Right ventricle myocardium superior (tissue), 1 donor: Measurements from ENCODE around the gene BACH2. TPM values are rescaled to one million over a fixed set of nuclear protein-coding genes. Genes with fewer than 3 reads are reported as not detected.
"Not testable (repeated sequence)": the region's sequence is repeated elsewhere in the genome, so short reads cannot be mapped to it uniquely, and the experiment has no call there.

Source experiments
- ATAC-seq: fragments of 200-7000 bp; cut with Tn5 transposase; one replicate; pipeline ENCODE4 v1.9.1; 2020; ENCODE audit warnings: mild to moderate bottlenecking; ENCODE audit not compliant: poor library complexity
- DNase-seq: peaks from one replicate; pipeline ENCODE4 v3.0.0-alpha.2; 2020
- intact Hi-C: fragments of 100-400 bp; cut with DNase I; formaldehyde crosslinking; loops from one replicate; pipeline ENCODE4 v1.11.2; 2022
- total RNA-seq: library from RNA; stranded (reverse); fragmentation: NEBNext Ultra II Directional; extraction: Animal tissue kit (Norgen Biotek cat#: 25700); gene quantifications from one replicate; pipeline ENCODE4 v1.2.1, GENCODE V29; 2021
- donor health status: DM: no; HTN: yes; CAD: no; lungs with severe emphysema.

BACH2 gene
- total RNA-seq, 1 donor from 2014 or later, result 1.9 TPM

GRCh38 chr6:90286884-90287488, 9.7 kb downstream of the BACH2 start:
- DNase-seq (no peak), ATAC-seq (no peak)
- intact Hi-C loops, result no loop called here

GRCh38 chr6:90285611-90286381, 10.8 kb downstream of the BACH2 start:
- intact Hi-C loops, result no loop called here
- ATAC-seq, result peak; percentile 99
- DNase-seq, result peak; percentile 91

DNA sequence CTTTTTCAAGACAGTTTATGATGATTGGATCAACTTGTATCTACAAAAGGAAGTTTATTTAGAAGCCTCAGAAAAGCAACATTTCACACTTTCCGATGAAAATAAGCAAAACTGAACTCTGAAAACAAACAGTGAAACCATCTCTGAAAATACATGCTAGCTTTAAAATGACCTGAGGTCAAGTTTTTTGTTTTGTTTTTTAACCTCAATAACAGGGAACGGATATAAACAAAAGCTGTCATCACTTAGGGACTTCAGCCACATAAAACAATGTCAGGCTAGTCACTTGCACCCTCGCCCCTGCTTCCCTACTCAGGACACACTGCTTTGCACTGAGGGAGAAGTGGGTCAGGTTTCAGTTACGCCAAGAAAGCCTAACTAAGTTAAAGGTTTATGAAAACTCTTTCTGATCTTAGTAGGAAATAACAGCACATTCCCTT, 11.6 kb downstream of the BACH2 start:
- DNase-seq (no peak), ATAC-seq (peak; percentile 47)
- intact Hi-C loops, result no loop called here

DNA sequence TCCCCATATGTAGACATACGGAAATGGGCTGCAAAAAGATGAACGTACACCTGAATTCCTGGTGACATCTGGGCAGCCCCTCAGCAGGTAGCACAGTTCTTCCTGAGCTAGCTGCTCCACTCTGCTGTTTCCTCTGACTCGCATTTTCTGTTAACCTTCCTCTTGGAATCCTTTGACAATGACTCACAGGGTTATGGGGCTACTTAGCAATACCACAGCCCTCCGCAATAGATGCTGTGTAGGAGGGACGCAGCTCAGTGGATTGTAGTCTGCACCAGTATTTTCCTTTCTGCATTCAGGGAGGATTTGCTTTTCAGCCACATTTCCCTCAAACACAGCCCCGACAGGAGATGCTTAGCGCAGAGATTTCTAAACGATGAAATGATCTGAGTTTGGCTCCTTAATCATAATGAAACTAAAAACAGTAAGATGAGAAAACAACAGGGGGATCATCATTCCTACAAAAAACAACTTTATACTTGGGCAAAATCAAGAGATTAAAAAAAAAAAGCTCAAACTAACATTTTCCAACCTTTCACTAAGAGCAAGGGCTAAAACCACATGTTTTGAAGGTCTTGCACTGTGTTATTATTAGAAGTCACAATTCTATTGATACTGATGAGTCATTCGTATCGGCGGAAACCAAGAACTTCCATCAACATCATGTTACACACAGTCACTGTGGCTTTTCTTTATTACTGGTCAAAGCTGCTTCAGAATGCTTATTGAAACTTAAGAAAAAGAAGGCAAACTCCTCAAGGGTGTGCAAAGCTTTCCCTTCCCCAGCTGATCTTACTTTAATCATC, 12.2 kb downstream of the BACH2 start:
- intact Hi-C loops, result no loop called here
- peak; percentile 56 for ATAC-seq

DNA sequence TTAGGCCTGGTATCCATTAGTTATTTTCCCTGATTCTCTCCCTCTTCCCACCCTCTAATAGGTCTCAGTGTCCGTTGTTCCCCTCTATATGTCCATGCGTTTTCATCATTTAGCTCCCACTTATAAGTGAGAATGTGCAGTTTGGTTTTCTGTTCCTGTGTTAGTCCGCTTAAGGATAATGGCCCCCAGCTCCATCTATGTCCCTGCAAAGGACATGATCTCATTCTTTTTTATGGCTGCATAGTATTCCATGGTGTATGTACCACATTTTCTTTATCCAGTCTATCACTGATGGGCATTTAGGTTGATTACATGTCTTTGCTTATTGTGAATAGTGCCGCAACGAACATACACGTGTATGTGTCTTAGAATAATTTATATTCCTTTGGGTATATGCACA, 14.4 kb downstream of the BACH2 start:
- ATAC-seq, intact Hi-C loops: not testable (repeated sequence)

More for the DNA sequence above, 12.2 kb downstream of the BACH2 start:
- no peak for DNase-seq

GRCh38 chr6:90278129-90278528, 18.5 kb downstream of the BACH2 start:
- intact Hi-C loops, result no loop called here
- no peak for ATAC-seq
- DNase-seq, result no peak

More for the DNA sequence above, 14.4 kb downstream of the BACH2 start:
- not testable (repeated sequence) for DNase-seq

- intact Hi-C loops, result no loop called here
- ATAC-seq, result no peak
Measured at GRCh38 chr6:90277302-90278011, 19.2 kb downstream of the BACH2 start.

DNA sequence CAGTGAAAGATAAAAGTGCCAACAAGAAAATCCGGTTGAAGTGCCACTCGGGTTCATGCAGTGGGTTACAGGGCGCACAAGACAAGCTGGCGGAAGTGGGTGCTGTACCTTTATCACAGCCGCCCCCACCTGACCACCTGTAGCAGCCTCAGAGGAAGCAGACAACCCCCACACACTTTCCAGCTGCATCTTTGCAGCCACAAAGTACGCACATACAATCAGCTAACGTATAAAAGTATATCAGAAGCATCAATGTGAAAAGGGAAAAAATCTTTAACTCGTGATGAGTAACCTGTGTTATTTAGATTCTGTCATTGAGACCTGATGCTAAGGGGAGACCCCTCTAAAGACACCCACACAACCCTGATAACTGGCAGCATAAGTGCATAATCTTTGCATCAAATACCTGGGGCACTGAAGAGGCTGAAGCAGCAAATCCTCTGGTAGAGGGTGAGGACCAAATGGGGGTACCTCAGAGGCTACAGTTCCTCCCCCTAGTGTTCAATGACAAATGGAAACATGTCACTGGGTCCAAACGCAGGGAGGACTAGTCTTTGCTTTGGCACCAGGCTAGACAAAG, 22.1 kb downstream of the BACH2 start:
- intact Hi-C loops, result no loop called here
- DNase-seq, result no peak

More at GRCh38 chr6:90277302-90278011, 19.2 kb downstream of the BACH2 start:
- DNase-seq, result no peak

GRCh38 chr6:90273863-90274262, 22.8 kb downstream of the BACH2 start:
- ATAC-seq (no peak), DNase-seq (no peak)
- intact Hi-C loops, result no loop called here

More for the DNA sequence above, 22.1 kb downstream of the BACH2 start:
- ATAC-seq, result no peak

- intact Hi-C loops, result no loop called here
- no peak for DNase-seq
- no peak for ATAC-seq
Measured at GRCh38 chr6:90272895-90273294, 23.7 kb downstream of the BACH2 start.

- intact Hi-C loops, result no loop called here
- no peak for ATAC-seq
- no peak for DNase-seq
Measured at GRCh38 chr6:90271831-90272230, 24.8 kb downstream of the BACH2 start.

DNA sequence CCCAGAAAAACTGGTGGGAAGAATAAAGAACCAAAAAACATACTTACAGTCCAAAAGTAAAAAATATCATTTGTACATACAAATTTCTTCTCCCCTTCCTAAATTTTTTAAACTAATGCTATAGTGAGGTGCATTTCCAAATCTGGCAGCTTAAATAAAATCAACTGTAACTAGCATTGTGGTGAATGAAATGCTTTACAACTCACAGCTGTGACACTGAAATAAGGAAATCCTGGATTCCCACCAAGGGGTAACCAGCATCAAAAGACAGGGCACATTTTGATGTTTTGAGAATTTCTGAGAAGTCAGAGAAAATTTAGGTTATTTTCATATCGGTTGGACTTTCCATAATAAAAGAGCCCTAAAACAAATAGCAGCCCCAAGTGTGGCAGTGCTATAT, 27.3 kb downstream of the BACH2 start:
- DNase-seq (no peak), ATAC-seq (no peak)
- intact Hi-C loops, result no loop called here

- ATAC-seq, result no peak
- intact Hi-C loops, result no loop called here
- DNase-seq, result no peak
Measured at GRCh38 chr6:90268178-90268577, 28.5 kb downstream of the BACH2 start.

DNA sequence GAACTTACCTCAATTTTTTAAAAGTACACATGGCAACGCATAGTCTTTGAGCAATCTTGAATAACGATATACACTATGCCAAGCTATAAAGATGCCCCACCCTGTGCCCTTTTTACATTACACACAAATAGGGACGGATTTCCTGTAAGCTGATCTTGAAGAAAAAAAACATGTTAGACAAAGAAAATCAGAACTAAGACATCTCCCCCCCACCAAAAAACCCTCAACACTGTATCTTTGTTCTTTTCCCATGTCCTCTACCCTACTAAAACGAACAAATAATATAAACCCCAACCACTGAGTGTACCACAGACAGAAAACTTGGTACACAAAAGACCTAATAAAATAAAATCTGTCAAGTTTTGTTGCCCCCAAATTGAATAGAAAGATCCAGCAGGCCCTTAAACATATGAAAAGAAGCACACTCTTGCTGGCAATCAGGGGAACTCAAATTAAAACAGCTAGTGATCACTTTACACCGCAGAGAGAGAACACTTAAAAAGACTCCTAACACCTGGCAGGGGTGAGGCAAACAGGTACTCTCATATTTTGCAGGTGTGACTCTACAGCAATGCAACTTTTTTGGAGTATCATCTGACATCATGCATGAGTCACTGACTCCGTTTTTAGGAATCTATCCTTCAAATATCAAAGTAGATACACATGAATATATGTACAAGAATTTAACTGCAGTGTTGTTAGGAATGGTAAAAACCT, 29.6 kb downstream of the BACH2 start:
- intact Hi-C loops, result no loop called here
- DNase-seq, result no peak
- no peak for ATAC-seq

DNA sequence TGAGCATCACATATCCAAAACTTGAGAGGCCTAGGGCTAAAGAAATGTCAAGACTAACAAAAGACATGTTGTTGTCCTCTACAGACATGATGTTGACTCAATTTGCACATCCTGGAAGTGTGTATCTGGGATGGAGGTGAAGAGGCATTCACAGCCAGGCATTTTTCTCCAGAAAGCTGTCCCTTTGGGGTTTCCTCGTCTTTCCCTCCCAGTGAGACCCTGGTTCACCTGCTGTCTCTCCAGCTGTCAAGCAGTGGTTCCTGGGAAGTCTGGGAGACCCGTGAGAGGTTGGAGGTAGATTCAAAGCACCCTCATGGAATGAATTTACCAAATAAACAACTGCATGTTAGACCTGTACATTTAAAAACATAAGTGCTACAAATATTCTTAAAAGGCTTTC, 32.1 kb downstream of the BACH2 start:
- DNase-seq, result no peak
- intact Hi-C loops, result no loop called here
- ATAC-seq, result no peak

DNA sequence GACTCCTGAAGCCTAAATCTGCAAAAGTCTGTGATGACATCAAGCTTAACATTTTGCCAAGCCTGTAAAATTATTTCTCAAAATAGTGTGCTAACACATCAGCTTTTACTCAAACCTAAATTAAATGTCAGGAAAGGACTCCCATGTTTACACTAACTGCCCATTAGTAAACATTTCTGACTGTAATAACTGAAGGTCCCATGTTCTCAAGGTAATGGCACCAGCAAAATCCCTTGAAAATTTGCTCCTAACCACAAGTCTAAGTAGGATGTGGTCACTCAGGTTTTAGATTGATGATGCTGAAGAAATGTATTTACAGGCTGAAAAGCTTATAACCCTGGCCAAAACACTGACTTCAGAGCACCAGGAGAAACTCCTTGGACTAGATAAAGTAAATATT, 33.0 kb downstream of the BACH2 start:
- intact Hi-C loops, result no loop called here
- DNase-seq (no peak), ATAC-seq (no peak)

DNA sequence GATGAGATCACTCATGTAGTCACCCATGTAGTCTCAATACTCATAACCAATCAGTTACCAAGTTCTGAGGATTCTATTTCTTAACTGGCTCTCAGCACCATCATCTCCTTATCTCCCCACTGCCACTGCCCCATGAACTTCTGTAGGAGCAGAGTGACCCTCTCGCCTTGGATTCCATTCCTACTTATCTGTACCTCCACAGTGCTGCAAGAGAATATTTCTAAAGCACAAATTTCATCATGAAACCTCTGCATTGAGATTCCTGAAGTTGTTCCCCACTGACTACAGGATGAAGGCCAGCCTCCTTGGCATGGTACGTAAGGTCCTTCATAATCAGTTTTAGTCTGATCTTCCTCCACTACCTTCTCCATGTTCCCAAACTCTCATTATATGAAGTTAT, 34.8 kb downstream of the BACH2 start:
- DNase-seq (no peak), ATAC-seq (no peak)
- intact Hi-C loops, result no loop called here

DNA sequence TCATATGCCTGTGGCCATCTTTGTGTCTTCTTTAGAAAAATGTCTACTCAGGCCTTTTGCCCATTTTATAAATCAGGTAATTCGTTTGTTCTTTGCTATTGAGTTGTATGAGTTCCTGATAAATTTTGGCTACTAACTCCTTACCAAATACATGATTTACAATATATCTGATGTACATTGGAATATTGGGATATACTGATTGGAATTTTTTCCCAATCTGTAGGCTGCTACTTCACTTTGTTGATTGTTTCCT, 39.2 kb downstream of the BACH2 start:
- ATAC-seq (no peak), DNase-seq (no peak)
- intact Hi-C loops, result no loop called here
